ENCODE data around the gene ATG9B.

ATG9B gene

DNA sequence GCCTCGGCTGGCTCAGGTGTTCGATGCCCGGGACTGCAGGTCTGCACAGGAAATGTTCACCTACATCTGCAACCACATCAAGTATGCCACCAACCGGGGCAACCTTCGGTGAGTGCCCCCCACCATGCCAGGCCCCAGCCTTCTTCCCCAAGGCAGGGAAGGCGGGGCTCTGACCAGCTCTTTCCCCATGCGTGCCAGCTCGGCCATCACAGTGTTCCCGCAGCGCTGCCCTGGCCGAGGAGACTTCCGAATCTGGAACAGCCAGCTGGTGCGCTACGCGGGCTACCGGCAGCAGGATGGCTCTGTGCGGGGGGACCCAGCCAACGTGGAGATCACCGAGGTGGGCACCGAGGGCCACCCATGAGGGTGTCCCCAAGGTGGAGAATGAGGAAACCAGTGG is 26.0 kb downstream of the ATG9B start:
- DNase-seq, result no peak

DNA sequence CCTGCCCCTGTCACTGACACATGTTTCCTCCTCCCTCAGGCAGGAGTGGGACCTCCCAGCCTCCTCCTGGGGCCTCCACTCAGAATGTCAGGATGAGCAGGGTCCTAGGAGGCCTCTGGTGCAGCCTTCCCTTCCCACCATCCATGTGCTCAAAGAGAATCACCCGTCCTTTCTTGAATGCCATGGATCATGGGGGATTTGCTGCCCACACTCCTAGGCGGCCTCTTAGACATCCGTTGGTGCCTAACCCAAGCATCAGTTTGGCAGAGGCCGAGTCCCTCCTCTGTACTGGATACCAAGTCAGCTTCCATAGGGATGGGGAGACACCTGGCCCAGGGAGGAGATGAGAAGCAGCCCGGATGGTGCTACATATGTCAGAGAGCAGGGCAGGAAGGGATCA is 26.5 kb downstream of the ATG9B start:
- no peak for DNase-seq

DNA sequence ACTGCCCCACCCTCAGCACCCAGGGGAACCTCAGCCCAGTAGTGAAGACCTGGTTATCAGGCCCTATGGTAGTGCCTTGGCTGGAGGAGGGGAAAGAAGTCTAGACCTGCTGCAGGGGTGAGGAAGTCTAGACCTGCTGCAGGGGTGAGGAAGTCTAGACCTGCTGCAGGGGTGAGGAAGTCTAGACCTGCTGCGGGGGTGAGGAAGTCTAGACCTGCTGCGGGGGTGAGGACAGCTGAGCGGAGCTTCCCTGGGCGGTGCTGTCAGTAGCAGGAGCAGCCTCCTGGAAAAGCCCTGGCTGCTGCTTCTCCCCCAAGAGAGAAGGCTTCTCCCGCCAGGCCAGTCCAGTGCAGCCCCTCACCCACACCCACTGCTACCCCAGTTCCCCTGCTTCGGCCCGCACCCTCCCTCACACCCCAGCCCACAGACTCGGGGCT is 27.2 kb downstream of the ATG9B start:
- DNase-seq, result no peak

DNA sequence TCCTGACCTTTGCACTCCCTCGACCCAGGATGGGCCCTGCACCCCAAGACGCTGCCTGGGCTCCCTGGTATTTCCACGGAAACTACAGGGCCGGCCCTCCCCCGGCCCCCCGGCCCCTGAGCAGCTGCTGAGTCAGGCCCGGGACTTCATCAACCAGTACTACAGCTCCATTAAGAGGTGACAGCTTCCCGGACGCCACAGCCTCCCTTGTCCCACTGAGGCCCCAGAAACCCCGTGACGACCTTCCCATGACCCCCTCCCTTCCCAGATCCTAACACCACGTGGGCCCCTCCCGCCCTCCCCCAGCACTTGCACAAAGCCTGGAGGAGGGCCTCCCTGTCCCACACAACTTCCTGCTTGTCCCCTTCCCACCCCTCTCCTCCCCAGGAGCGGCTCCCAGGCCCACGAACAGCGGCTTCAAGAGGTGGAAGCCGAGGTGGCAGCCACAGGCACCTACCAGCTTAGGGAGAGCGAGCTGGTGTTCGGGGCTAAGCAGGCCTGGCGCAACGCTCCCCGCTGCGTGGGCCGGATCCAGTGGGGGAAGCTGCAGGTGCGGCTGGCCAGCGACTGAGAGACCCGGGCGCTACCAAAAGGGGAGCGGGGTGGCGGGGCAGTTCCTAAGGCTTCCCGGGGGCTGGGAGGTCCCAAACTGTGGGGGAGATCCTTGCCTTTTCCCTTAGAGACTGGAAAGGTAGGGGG is 27.8 kb downstream of the ATG9B start:
- no peak for DNase-seq

DNA sequence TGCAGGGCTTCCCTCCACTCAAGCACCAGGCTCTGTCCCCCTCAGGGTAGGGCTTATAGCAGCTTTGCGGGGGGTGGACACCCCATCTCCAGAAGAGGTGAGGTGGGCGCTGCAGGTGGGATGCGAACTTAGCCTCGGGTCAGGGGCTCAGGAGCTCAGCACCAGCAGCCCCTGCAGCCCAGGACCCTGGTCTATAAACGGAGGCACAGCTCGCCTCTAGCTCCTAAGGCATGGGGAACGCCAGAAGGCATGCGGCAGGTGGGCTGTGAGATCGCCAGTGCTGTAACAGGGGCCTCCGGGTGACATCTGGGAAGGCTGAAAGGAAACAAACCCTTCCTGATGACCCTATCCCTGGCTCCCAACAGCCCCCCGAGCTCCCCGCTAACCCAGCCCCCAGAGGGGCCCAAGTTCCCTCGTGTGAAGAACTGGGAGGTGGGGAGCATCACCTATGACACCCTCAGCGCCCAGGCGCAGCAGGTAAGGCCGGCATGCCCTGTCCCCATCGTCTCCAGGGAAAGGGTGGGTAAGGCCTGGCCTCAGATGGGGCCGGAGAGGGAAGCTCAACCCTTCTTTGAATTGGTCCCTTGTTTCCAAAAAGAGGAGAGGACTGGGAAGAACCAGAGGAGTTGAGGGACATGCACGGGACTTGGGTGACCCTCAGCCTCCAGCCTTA is 29.3 kb downstream of the ATG9B start:
- no peak for DNase-seq

DNA sequence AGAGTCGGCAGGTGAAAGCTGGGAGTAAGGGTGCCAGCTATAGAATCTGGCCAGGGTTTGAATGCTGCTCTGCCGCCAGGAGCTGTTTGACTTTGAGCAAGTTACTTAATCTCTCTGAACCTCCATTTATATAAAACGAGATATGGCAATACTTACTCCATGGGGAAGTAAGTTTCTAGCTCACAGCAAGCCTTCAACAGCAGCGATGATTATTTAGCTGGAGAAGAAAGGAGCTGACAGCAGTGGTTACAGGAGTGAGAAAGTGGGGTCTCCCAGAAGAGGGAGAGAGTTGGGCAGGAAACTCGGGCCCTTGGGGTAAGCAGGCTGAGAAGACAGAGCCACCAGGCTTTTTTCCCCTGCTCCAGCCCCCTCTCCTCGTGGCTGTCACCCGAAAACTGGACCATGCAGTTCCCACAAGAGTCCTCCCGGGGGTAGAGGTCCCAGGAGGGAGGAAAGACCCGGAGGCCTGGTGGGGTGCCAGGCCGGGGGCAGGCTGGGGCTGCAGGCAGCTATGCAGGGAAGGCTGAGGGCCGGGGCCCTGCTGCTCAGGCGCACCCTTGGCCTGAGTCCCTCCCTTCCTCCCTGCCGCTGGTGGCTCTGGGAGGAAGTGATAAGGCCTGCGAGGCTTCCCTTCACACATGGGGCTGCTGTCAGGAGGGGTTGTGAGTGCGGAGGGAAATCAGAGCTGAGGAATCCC is 30.0 kb downstream of the ATG9B start:
- no peak for DNase-seq

DNA sequence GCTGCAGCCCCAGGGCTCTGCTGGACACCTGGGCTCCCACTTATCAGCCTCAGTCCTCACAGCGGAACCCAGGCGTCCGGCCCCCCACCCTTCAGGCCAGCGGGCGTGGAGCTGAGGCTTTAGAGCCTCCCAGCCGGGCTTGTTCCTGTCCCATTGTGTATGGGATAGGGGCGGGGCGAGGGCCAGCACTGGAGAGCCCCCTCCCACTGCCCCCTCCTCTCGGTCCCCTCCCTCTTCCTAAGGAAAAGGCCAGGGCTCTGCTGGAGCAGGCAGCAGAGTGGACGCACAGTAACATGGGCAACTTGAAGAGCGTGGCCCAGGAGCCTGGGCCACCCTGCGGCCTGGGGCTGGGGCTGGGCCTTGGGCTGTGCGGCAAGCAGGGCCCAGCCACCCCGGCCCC is 30.8 kb downstream of the ATG9B start:
- no peak for DNase-seq

DNA sequence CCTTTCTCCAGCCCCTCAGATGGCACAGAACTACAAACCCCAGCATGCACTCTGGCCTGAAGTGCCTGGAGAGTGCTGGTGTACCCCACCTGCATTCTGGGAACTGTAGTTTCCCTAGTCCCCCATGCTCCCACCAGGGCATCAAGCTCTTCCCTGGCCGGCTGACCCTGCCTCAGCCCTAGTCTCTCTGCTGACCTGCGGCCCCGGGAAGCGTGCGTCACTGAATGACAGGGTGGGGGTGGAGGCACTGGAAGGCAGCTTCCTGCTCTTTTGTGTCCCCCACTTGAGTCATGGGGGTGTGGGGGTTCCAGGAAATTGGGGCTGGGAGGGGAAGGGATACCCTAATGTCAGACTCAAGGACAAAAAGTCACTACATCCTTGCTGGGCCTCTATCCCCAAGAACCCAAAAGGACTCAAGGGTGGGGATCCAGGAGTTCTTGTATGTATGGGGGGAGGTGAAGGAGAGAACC is 31.4 kb downstream of the ATG9B start:
- no peak for DNase-seq

DNA sequence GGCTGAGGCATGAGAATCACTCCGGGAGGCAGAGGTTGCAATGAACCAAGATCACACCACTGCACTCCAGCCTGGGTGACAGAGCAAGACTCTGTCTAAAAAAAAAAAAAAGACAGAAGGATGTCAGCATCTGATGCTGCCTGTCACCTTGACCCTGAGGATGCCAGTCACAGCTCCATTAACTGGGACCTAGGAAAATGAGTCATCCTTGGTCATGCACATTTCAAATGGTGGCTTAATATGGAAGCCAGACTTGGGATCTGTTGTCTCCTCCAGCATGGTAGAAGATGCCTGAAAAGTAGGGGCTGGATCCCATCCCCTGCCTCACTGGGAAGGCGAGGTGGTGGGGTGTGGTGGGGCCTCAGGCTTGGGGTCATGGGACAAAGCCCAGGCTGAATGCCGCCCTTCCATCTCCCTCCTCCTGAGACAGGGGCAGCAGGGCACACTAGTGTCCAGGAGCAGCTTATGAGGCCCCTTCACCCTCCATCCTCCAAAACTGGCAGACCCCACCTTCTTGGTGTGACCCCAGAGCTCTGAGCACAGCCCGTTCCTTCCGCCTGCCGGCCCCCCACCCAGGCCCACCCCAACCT is 32.1 kb downstream of the ATG9B start:
- no peak for DNase-seq

DNA sequence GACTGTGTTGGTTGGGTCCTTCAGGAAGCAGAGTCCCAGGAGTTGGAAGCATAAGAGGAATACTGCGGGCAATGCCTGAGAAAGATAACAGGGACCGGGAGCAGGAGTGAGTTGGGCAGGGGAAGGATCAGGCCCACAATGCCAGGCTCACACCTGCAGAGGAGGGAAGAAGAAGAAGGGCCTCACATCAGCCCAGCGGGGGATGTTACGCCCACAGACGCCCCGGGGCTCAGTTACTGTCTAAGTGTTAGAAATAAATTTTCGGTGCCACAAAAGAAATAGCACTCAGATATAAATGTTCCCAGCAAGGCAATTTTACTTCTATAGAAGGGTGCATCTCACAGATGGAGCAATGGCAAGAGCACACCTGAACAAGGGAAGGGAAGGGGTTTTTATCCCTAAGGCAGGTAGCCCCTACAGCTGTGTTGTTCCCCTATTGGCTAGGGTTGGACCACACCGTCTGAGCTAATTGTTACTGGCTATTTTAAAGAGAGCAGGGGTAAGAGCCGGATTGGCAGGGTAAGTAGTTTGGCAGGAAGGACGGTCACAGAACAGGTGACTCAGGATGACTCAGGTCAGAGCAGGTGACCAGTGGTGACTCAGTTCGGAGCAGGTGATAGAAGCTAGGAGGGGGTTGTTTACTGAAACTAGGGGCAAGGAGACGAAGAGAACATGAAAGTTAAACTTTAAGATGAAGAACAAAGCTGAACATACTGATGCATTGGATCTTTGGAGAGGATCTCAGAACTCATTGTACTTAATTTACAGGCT is 33.7 kb downstream of the ATG9B start, which contains the start of gene NOS3:
TSS of gene NOS3 (plus strand) at position 602 of the 771 bp plus-strand sequence. CDS start 2,787 bp downstream, outside the sequence.
- DNase-seq, result no peak

DNA sequence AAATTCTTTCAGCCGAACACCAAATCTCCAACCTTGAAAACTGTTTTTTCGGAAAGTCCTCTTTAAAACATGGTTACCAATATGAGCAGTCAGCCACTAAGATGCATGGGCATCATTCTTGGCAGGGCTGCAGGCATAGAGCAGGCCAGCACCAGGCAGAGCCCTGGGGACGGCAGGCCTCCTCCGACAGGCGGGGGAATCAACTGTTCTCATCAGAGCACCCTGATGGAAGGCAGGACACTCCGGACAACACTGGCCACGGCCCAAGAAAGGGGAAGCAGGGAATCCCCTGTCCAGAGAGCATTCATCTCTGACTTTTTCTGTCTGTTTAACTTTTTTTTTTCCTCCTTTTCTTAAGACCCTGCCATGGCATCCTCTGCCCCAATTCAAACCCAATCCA is 34.8 kb downstream of the ATG9B start:
- no peak for DNase-seq

DNA sequence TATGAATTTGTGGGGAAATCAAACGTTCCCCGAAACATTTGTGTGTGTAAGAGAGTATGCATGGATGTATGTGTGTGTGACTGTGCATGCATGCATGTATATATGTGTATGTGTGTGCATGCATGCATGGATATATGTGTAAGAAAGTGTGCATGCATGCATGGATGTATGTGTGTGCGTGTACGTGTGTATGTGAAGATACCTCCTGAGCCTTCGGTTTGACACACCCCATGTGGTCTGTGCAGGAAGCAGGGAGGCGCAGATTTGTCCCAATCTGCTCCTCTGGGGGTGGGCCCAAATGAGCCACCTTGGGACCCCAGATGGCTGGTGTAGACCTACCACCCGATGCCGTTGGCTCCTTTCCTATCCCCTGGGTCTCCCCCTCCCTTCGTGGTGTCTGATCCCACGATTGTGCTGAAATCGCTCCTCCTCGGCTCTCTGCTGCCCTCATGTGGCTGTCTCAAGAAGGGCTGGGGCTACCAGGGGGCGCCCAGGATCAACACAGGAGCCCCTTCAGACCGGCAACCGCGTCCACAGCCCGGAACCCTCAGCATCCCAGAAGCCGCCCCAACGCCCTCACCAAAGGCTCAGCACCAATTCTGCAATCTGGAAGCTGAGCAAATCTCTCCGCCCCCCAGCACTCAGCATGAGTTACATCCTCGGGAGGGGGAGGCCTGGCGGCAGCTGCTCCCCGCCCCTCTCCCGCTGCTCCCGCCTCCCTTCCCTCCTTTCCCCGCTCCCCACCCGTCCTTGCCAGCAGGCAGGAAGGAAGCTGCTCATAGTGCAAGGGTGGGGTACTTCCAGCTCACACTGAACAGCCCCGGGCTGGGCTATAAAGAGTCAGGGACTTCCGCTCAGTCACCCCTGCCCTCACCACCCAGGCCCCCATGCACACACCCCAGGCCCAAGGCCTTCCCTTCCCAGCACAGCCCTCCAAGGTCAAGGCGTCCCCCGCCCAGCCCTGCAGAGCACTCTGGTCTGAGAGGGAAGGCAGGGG is 35.8 kb downstream of the ATG9B start:
- peak; percentile 74 for DNase-seq

DNA sequence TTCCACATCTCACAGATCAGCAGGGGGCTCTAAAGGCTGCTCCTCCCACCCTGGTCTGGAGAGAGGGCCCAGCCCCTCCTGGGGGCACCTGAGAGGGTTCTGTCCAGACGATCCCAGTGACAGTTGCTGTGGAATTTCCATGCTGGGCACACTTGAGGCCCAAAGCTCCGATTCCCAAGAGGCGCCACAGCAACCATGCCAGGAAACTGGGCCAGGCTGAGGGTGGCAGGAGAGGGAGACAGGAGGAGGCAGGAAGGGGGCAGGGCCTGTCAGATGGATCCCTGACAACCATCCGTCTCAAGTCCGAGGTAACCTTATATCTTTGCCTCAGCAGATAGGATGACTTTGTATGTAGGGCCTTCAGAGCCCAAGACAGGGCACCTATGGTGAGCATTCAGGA is 37.7 kb downstream of the ATG9B start:
- no peak for DNase-seq

DNA sequence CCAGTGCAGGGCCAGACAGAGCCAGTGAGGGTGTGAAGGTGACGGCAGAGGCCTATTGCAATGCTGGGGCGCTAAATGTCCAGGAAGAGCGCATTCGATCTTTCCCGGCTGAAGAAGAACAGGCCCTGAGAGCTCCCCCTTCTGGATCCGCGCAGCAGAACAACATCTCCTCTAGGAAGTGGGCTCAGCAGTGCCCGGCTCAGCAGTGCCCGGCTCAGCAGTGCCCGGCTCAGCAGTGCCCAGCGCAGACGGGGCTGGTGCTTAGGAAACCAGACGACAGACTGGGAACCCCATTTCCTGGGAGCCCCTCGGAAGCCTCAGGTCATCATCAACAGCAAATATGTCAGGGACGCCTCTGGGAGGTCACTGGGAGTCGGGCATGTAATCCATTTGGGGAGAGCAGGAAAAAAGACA is 38.2 kb downstream of the ATG9B start:
- peak; percentile 66 for DNase-seq

DNA sequence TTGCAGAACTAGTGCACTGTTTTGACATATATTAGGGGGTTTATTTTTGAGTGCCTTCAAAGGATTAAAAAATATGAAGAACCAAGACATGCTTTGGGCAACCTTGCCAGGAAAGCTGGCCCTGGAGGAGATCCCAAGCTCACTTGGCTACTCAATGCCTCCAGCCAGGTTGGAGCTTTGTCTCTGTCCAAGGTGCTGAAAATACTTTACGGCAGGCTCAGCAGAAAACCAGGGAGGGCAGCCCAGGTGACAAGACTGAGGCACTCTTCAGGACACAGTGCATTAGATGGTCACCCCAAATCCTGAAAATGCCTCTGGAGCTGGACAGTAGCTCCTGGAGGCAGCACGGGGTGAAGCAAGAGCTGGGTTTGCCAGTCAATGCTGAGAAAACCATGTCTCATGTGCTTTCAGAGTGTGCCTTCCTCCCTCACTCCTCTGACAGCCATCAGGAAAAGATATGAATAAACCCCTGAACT is 40.4 kb downstream of the ATG9B start:
- peak; percentile 47 for DNase-seq

DNA sequence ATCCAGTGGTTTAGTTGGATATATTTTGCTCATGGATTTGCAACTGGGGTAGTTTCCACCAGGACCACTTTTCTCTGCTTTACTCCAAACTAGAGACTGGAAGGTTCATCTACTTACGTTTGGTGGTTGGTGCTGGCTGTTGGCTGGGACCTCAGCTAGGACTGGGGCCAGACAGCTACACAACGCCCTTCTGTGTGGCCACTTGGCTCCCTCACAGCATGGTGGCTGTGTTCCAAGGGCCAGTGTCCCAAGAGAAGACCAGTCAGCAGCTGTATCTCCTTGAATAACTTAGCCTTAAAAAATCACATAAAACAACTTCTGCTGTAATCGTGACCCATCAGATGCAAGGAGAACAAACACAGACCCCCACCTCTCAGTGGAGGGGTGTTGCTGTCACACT is 41.9 kb downstream of the ATG9B start:
- DNase-seq, result no peak

DNA sequence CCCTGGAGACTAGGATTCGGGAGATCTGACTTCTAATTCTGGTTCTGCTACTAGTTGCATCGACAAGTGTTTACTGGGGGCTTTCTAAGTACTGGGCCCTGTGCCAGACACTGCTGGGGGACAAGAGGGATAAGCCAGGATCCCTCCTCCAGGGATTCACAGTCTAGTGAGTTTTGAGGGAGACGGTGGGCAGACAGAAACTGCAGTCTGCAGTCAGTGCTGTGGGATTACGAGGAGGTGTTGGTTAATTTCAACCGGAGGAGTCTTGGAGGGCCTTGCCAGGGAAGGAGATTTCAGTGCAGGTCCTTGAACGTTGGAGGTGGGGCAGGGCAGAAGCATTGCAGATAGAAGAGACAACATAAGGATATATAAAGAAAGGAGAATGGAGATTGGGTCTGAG is 42.6 kb downstream of the ATG9B start:
- no peak for DNase-seq

DNA sequence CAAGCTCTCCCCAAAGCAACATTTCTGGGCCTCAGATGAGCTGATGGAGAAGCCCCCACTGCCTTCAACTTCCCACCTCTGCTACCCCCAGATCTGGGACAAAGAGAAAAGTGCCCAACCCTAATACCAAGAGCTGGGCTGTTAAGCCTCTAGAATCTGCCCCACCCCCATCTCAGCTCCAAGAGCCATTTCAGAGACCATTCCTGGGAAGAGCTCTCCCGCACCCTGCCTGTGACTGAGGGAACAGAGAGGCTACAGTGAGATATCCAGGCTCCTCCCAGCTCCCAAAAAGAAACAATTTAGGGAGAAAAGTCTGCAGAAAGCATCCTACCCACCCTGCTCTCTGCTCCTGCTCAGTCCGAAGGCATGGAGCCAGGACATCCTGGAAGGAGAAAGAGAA is 43.6 kb downstream of the ATG9B start:
- no peak for DNase-seq

DNA sequence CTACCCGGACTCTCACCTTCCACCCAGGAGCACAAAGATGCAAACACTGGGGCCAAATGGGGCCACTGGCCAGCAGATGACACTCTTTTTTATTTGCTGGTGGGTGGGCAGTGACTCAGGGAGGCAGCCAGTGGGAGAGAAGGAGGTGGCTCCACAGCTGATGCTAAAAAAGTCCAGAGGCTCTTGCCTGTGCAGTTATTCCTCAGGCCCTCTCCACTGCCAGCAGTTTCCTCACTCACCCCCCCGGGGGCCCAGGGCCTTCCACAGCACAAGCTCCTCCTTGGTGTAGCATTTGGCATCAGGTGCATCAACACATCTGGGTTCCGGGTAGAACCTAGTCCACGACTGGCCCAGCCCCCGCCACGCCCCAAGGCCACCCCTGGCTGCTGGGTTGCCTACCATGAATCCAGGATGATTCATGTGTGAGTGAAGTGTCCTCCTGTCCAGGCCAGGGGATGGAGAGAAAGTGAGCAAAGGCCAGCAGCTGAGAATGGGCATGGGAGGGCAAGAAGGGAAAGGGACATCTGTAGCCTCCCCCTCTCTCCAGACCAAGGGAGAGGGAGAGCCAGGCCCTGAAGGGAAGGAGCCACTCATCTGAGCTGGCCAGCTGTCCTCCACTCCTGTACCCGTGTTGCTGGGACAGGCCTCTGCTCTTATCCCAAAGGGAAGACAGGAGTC is 44.4 kb downstream of the ATG9B start:
- DNase-seq, result no peak

DNA sequence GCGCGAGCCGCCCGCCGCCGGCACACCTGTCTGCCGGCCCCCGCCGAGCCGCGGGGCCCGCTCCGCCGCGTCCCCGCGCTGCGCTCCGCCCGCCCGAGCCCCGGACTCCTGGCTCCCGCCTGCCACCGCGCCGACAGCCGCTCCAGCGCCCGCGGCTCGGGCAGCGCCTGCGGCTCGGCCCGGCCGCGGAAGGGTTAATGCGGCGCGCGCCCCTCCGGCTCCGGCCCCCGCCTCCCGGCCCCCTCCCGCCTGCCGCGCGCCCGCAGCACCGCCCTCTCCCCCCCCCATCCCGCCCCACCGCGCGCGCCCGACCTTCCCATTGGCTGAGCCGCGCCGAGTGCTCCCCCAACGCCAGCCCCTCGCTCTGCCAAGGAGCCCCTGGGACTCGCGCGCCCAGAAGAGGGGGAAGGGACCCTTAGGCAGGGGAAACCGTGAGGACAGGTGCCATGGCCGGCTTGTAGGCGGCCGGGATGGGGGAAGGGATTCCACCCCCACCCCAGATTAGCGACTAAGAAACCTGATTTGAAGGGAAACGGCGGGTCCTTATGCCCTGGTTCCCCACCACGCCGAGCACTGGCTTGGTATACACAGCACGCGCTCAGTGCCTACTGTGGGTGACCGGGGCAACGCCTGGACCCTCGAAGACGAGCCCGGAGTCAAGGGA is 46.0 kb downstream of the ATG9B start, which contains the start of gene KCNH2:
TSS of gene KCNH2 (minus strand) at position 196 of the 664 bp plus-strand sequence. CDS start 408 bp downstream, outside the sequence.
- no peak for DNase-seq
